Lung (tissue), 12 donors: ENCODE data around the gene MCTP1. TPM values are rescaled to one million over a fixed set of nuclear protein-coding genes. Genes with fewer than 3 reads are reported as not detected.

Source experiments
- ATAC-seq: fragments of 200-7000 bp; cut with Tn5 transposase; one replicate; pipeline ENCODE4 v1.9.1; 2020; ENCODE audit warnings: moderate number of reproducible peaks; ENCODE audit not compliant: insufficient read depth, low FRiP score
- DNase-seq, 3 donors: peaks; one replicate each; pipeline ENCODE4 v3.0.0-alpha.2; 2013 to 2017
- H3K27ac ChIP-seq, 2 donors: one replicate each; pipeline ENCODE4 v1.5.1; 2013; ENCODE audit warnings: mild to moderate bottlenecking in 2 of 2, moderate library complexity in 2 of 2, control low read depth in 1 of 2, inconsistent platforms in 1 of 2, low read depth in 1 of 2, low read length in 1 of 2
- H3K27me3 ChIP-seq, 3 donors: one replicate each; pipeline ENCODE4 v1.5.1; 2013; ENCODE audit warnings: low read length in 2 of 3; ENCODE audit not compliant: control insufficient read depth in 3 of 3, insufficient read depth in 3 of 3
- H3K36me3 ChIP-seq, 4 donors: one replicate each; pipeline ENCODE4 v1.5.1; 2013; ENCODE audit warnings: low read length in 4 of 4, mild to moderate bottlenecking in 1 of 4, moderate library complexity in 1 of 4; ENCODE audit not compliant: control insufficient read depth in 4 of 4, insufficient read depth in 4 of 4
- H3K4me1 ChIP-seq, 5 donors: one replicate each; pipeline ENCODE4 v1.5.1; 2013; ENCODE audit warnings: low read length in 5 of 5, mild to moderate bottlenecking in 2 of 5, moderate library complexity in 1 of 5; ENCODE audit not compliant: control insufficient read depth in 5 of 5, insufficient read depth in 5 of 5
- H3K4me3 ChIP-seq: one replicate; pipeline ENCODE4 v1.5.1; 2013; ENCODE audit warnings: mild to moderate bottlenecking, control low read depth, moderate library complexity
- H3K9ac ChIP-seq, 2 donors: one replicate each; pipeline ENCODE4 v1.5.1; 2013; ENCODE audit warnings: low read length in 2 of 2, control low read depth in 1 of 2; ENCODE audit not compliant: insufficient read depth in 1 of 2
- H3K9me3 ChIP-seq, 4 donors: one replicate each; pipeline ENCODE4 v1.5.1; 2013; ENCODE audit warnings: low read length in 3 of 4, mild to moderate bottlenecking in 1 of 4, moderate library complexity in 1 of 4; ENCODE audit not compliant: control insufficient read depth in 4 of 4, insufficient read depth in 3 of 4
- WGBS, 2 donors: extraction: QIAGEN DNeasy Blood & Tissue Kit; methylation state at CpG; one replicate each; pipeline ENCODE4 v1.1.7; 2013; 5-methylcytosine and 5-hydroxymethylcytosine counted together
- polyA plus RNA-seq, 2 donors: library from polyadenylated mRNA; stranded (reverse); fragments of 200-250 nt; gene quantifications; one replicate each; pipeline ENCODE4 v1.2.1, GENCODE V29; 2013
- total RNA-seq, 2 donors: library from RNA; depleted of rRNA in 1 of 2; stranded (reverse); fragments of >200 nt in 1 of 2; gene quantifications; one replicate each; pipeline ENCODE4 v1.2.1, GENCODE V29; 2014 to 2021
- TF ChIP-seq, protein P1 (sequence below): IDR thresholded peaks from 2 replicates; pipeline ENCODE4 v1.5.1; 2012; ENCODE audit warnings: mild to moderate bottlenecking; ENCODE audit errors: control extremely low read depth, extremely low read depth
- donor health status: control.
- donor health status: control.
- donor health status: Bipolar disorder and iron deficiency.
- donor health status: healthy.
- donor health status: DM: yes; HTN: yes; CAD: no.

Gene MCTP1
- total and polyA plus RNA-seq, 4 donors: 5.8 to 34.8 (median 27.4) TPM

DNA sequence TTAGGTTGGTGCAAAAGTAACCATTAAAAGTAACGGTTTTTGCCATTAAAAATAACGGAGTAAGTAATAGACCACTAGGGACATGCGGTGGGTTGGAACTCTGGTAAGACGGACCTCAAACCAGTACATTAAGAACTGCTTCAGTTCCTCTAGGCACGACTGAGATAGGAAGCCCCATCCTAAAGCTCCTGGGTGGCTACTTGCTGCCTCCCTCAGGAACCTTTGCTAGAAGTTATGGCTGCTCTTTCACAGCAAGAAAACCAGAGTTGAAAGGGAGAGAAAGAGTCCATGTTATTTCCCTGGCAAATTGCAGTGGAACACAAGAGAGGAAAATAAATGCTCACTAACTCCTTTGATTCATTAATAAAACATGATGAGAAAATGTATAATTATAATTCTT, 47.6 kb downstream of the MCTP1 start:
- TF ChIP-seq, protein P1, sequence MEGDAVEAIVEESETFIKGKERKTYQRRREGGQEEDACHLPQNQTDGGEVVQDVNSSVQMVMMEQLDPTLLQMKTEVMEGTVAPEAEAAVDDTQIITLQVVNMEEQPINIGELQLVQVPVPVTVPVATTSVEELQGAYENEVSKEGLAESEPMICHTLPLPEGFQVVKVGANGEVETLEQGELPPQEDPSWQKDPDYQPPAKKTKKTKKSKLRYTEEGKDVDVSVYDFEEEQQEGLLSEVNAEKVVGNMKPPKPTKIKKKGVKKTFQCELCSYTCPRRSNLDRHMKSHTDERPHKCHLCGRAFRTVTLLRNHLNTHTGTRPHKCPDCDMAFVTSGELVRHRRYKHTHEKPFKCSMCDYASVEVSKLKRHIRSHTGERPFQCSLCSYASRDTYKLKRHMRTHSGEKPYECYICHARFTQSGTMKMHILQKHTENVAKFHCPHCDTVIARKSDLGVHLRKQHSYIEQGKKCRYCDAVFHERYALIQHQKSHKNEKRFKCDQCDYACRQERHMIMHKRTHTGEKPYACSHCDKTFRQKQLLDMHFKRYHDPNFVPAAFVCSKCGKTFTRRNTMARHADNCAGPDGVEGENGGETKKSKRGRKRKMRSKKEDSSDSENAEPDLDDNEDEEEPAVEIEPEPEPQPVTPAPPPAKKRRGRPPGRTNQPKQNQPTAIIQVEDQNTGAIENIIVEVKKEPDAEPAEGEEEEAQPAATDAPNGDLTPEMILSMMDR: no peak
- no peaks in the 10 kb centered on the region for H3K9me3 ChIP-seq
- no peaks in the 10 kb centered on the region for H3K27me3 ChIP-seq
- no peaks in the 10 kb centered on the region for H3K36me3 ChIP-seq
- no peak for DNase-seq
- H3K4me3 ChIP-seq: no peak overlapping the region
- no peak overlapping the region for H3K27ac ChIP-seq
- WGBS, 2 donors: 85 to 86% methylated on average over 5 of the region's 5 CpGs
- no peak for ATAC-seq
- H3K9ac ChIP-seq: no peak overlapping the region
- no peaks in the 10 kb centered on the region for H3K4me1 ChIP-seq

DNA sequence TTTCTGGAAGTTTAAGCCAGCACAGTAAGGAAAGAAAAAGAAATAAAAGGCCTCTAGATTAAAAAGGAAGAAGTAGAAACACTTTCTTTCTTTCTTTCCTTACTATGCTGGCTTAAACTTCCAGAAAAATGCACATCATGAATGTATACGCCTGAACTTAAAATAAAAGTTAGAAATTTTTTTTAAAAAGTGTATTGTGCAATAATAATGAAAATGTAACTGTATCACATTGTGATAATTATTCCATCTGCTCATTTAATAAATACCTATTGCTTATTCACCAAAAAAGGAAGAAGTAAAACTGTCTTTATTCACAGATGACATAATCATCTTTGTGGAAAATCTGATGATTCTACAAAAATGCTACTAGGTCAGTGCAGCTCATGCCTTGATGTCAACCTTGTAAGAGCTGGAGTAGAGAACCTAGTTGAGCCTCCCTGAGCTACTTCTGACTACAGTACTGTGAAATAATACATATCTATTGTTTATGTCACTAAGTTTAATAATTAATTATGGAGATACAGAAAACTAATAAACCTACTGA, 49.4 kb downstream of the MCTP1 start:
- H3K27me3 ChIP-seq: no peaks in the 10 kb centered on the region
- no peak overlapping the region for H3K27ac ChIP-seq
- H3K9ac ChIP-seq: no peak overlapping the region
- no peak for DNase-seq
- TF ChIP-seq, protein P1: no peak
- 79 to 89% methylated on average over 1 of the region's 1 CpG for WGBS, 2 donors
- H3K36me3 ChIP-seq: no peaks in the 10 kb centered on the region
- no peaks in the 10 kb centered on the region for H3K4me1 ChIP-seq
- H3K9me3 ChIP-seq: no peaks in the 10 kb centered on the region
- H3K4me3 ChIP-seq: no peak overlapping the region
- ATAC-seq: no peak

DNA sequence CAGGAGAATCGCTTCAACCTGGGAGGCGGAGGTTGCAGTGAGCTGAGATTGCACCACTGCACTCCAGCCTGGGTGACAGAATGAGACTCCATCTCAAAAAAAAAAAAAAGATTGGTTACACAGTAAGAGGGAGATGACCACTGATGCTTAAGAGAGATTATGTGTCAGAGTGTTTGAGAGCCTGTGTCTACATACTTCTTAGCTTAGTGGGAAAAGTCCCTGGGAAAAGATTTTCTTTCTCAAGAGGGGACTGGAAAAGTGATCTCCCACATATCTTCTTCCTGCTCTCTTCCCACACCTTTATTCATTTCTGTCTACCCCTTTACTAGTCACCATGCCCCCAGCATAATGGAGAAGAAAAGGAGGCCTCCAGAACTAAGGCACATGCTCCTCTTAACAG, 55.2 kb downstream of the MCTP1 start:
- Histone ChIP-seq H3K4me1 (no peaks in the 10 kb centered on the region), H3K36me3 (no peaks in the 10 kb centered on the region), H3K27me3 (no peaks in the 10 kb centered on the region), H3K9me3 (no peaks in the 10 kb centered on the region), H3K27ac (no peak overlapping the region), H3K9ac (no peak overlapping the region), H3K4me3 (no peak overlapping the region)
- no peak for DNase-seq
- no peak for ATAC-seq
- 94 to 96% methylated on average over 2 of the region's 2 CpGs for WGBS, 2 donors
- TF ChIP-seq, protein P1: no peak

DNA sequence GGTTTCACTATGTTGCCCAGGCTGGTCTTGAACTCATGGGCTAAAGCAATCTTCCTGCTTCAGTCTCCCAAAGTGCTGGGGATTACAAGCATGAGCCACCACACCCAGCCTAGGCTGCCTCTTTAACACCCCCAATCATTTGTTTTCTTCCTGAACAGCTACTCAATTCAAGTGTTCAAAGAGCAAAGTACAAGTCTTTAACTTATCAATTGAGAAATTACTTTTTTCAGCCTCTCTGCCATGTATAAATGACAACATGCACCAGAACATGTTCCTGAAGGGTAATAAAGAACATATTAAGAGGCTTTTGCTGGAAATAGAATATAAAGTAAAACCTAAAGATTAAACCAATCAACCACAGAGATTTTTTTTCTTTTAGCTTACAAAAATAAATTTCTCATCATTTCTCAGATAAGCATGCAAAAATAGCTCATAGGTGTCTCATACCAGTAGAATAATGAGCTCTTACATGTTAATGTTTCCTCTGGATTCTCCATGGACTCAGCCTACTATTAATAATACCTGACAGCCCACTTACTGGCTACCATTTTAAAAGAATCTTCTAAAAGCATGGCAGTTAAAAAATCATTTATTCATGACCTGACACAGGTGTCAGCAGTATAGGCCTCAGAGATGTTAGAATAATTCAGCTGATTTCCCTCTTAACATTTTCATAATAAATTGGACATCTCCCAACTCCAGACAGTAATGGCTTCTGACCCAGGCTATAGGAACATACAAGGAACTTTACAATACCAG, 60.0 kb downstream of the MCTP1 start:
- Histone ChIP-seq H3K4me1 (no peaks in the 10 kb centered on the region), H3K27ac (no peak overlapping the region), H3K36me3 (no peaks in the 10 kb centered on the region), H3K9ac (no peak overlapping the region), H3K9me3 (no peaks in the 10 kb centered on the region), H3K4me3 (no peak overlapping the region), H3K27me3 (no peaks in the 10 kb centered on the region)
- DNase-seq (no peak), ATAC-seq (no peak)
- TF ChIP-seq, protein P1: no peak
